Stimulated activated CD8-positive, alpha-beta memory T cell treated with anti-CD3 and anti-CD28 coated beads, Interleukin-12 subunit alpha, Interleukin-12 subunit beta, amount 100 ng/mL, for 1 hour (primary cell): Measurements from ENCODE around the gene CCDC88B.

Source experiments
- DNase-seq: peaks from one replicate; pipeline ENCODE4 v3.0.0-alpha.2; 2020; ENCODE audit warnings: low read depth

CCDC88B gene

GRCh38 chr11:64339754-64340408 is at the start of gene CCDC88B:
TSS of gene CCDC88B (plus strand) at chr11:64340204. CDS start at chr11:64340267, 63 bp downstream.
- DNase-seq: peak; percentile 77

- no peak for DNase-seq
Observed at GRCh38 chr11:64290352-64291261, 49.4 kb upstream of the CCDC88B start.

- DNase-seq: no peak
Observed at GRCh38 chr11:64291262-64291751, 48.7 kb upstream of the CCDC88B start, which contains the start of gene KCNK4. TSS of gene KCNK4 (plus strand) at chr11:64291302. CDS start at chr11:64293019, 1,717 bp downstream.

GRCh38 chr11:64291752-64292459 is 48.1 kb upstream of the CCDC88B start:
- no peak for DNase-seq

GRCh38 chr11:64292460-64293254 is 47.3 kb upstream of the CCDC88B start:
- no peak for DNase-seq

DNA sequence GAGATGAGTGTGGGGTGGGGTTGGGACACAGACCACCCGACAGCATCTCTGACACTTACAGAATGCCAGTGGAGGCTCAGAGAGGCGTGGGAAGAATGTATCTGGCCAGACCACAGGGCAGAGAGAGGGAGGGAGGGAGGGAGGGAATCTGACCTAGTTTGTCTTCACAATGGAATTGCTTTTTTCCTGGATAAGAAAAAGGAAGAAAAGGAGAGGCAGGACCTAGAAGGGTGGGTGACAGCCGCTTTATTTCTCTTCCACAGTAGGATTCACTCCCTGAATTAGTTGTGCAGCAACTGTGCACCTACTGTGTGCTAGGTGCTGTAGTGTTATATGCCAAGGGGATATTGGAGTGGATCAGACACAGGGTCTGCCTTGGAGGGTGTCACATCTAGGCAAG is 45.2 kb upstream of the CCDC88B start:
- no peak for DNase-seq

DNA sequence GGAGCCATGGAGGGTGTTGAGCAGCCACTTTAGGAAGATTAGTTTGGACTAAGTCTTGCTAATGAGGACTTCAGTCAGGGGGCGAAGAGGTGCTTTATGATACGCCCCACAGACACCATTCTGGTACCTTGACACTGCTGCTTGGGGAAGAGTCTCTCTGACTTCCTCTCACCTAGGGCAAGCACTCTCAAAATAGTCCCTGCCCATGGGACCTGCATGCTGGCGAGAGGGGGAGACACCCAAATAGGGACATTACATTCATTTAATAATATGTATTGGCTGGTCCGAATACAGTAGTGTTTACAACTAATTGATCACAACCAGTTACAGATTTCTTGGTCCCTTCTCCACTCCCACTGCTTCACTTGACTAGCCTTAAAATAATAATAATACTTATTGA is 44.2 kb upstream of the CCDC88B start:
- DNase-seq: no peak

GRCh38 chr11:64296236-64296635 is 43.8 kb upstream of the CCDC88B start:
- no peak for DNase-seq

DNA sequence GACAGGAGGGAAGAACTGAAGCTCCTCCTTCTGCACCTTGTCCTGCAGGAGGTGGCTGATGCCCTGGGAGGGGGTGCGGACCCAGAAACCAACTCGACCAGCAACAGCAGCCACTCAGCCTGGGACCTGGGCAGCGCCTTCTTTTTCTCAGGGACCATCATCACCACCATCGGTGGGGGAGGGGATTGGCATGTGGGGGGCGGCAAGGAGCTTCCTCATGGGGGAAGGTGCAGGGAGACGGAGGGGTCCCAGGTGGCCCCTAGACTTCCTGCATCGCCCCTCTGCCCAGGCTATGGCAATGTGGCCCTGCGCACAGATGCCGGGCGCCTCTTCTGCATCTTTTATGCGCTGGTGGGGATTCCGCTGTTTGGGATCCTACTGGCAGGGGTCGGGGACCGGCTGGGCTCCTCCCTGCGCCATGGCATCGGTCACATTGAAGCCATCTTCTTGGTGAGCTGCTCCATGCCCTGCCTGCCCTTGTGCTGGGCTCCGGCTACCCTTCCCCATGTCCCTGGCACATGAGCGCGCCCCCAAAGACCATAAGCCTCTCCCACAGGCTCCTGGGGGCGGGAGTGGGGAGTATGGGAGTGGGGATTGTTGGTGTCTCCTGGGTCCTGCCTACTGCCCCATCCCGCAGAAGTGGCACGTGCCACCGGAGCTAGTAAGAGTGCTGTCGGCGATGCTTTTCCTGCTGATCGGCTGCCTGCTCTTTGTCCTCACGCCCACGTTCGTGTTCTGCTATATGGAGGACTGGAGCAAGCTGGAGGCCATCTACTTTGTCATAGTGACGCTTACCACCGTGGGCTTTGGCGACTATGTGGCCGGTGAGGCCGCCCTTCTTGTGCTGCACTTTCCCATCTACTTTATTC is 42.9 kb upstream of the CCDC88B start:
- no peak for DNase-seq

DNA sequence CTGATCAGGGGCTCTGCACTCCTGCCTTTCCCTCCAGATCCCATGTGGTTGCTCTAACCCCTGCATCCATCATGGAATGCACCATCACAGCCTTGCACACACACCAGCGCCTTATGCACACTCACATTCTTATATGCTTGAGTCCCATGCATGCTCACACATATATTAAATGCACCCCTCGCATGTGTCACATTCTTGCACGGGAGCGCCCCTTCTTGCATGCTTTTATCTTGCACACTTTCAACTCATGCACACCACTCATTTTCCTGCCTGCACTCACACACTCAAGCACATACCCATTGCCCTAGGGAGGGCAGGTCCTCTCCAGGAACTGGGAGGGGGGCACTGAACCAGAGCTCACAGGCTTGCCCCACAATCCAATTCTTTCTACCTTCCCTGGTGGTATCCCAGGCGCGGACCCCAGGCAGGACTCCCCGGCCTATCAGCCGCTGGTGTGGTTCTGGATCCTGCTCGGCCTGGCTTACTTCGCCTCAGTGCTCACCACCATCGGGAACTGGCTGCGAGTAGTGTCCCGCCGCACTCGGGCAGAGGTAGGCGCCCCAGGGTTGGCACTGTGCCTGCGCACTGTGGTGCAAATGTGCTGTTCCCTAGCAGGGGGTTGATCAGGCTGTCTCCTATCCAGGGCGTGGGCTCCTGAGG is 42.2 kb upstream of the CCDC88B start:
- no peak for DNase-seq

GRCh38 chr11:64298966-64299846 is 40.8 kb upstream of the CCDC88B start:
- DNase-seq: no peak

GRCh38 chr11:64299847-64300648 is 40.0 kb upstream of the CCDC88B start, which contains the start of gene CATSPERZ:
TSS of gene CATSPERZ (plus strand) at chr11:64300358. CDS start at chr11:64300411, 53 bp downstream.
- no peak for DNase-seq

GRCh38 chr11:64303109-64304031 is 36.6 kb upstream of the CCDC88B start:
- DNase-seq: no peak

DNA sequence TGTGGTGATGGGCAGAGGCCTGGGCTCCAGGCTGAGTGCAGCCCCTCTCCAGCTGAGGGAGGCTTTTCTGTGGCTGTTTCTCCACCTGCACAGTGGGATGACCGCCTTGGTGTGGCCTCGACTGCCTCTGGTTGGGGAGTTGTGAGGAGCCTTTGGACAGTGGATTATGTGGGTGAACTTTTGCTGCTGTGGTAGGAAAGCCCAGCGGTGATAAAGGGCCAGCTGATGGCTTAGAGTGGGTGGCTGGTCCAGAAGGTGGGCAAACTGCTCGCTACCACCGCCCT is 36.0 kb upstream of the CCDC88B start:
- no peak for DNase-seq

DNA sequence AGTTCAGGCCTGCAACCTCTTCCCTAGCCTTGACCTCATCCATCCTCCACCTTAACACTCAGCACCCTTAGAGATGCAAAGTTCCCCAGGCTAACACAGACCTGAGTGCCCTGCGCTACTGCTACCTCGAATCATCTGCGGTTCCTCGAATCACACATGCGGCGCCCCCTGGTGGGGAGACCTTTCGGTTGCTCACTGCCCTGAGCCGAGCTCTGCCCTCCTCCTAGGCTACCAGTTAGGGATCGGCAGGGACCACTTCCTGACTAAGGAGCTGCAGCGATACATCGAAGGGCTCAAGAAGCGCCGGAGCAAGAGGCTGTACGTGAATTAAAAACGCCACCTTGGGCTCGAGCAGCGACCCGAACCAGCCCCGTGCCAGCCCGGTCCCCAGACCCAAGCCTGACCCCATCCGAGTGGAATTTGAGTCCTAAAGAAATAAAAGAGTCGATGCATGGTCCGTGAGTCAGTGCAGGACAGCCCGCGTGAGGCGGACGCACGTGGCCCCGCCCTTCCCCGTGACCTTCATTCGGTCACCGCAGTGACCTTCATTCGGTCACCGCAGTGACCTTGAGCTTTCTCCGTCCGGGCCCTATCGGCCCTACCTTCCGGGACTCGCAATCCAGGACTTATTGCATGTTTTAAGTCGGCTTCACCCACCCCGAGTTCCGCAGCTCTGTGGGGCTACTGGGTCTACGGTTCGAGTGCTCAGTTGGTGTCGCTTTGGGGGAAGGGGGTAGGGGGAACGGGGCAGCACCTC is 35.5 kb upstream of the CCDC88B start:
- peak; percentile 93 for DNase-seq

- DNase-seq: peak; percentile 99
Observed at GRCh38 chr11:64305075-64305690, 34.8 kb upstream of the CCDC88B start, which contains the start of gene ESRRA. TSS of gene ESRRA (plus strand) at chr11:64305524. CDS start at chr11:64307180, 1,656 bp downstream.
